ENCODE data around the gene PLEKHH2.

GRCh38 chr2:43727634-43728014 is 90.6 kb downstream of the PLEKHH2 start:
- TF ChIP-seq CTCF (conservative IDR thresholded peaks at IDR 0.05 in 1 of 2, IDR thresholded peaks at IDR 0.05 in 1 of 2; ENCODE audit: extremely low read depth in 1 of 2, insufficient read depth in 1 of 2, low read depth in 1 of 2, low read length in 2 of 2) (no peak), EZH2 (IDR thresholded peaks at IDR 0.05; ENCODE audit: borderline replicate concordance, low read length) (no peak)
